WTC11 (cell line): ENCODE measurements around the gene RSPH9.

ENCODE experiments used
- ATF3 ChIP-seq: sonication (generic); formaldehyde crosslinking; conservative IDR thresholded peaks from 2 replicates; pipeline ENCODE4 v1.8.1; 2022; ENCODE audit warnings: mild to moderate bottlenecking, missing genetic modification reagents
- CTCF ChIP-seq: fragments of 200-600 bp; IDR thresholded peaks from 2 replicates; pipeline ENCODE4 v1.8.0; 2022; ENCODE audit warnings: antibody characterized with exemption
- FOXK1 ChIP-seq: sonication (generic); formaldehyde crosslinking; IDR thresholded peaks from 2 replicates; pipeline ENCODE4 v1.8.0; 2022; ENCODE audit warnings: mild to moderate bottlenecking, moderate library complexity, missing genetic modification reagents
- IRF2 ChIP-seq: sonication (generic); formaldehyde crosslinking; IDR thresholded peaks from 2 replicates; pipeline ENCODE4 v1.8.0; 2022; ENCODE audit warnings: low read depth, missing genetic modification reagents, borderline replicate concordance
- MAX ChIP-seq: sonication (generic); formaldehyde crosslinking; IDR thresholded peaks from 2 replicates; pipeline ENCODE4 v1.8.0; 2022; ENCODE audit warnings: mild to moderate bottlenecking, missing genetic modification reagents
- MLX ChIP-seq: sonication (generic); formaldehyde crosslinking; IDR thresholded peaks from 2 replicates; pipeline ENCODE4 v1.8.1; 2023; ENCODE audit warnings: mild to moderate bottlenecking, missing genetic modification reagents, moderate library complexity
- NFE2L1 ChIP-seq: sonication (generic); formaldehyde crosslinking; IDR thresholded peaks from 2 replicates; pipeline ENCODE4 v1.8.1; 2023; ENCODE audit warnings: missing genetic modification reagents
- ZNF532 ChIP-seq: fragments of 250-450 bp; sonication (Bioruptor Pico); IDR thresholded peaks from 2 replicates; pipeline ENCODE4 v1.9.0; 2021; ENCODE audit warnings: mild to moderate bottlenecking, borderline replicate concordance

GRCh38 chr6:43683708-43684455 lies 39.0 kb downstream of the RSPH9 start:
- TF ChIP-seq CTCF: no peak
- TF ChIP-seq ATF3: no peak
- no peak for TF ChIP-seq IRF2 (CRISPR knock-in tag)
- TF ChIP-seq FOXK1: no peak
- TF ChIP-seq MAX: no peak
- no peak for TF ChIP-seq NFE2L1 (CRISPR knock-in tag)
- TF ChIP-seq MLX: no peak
- TF ChIP-seq ZNF532: no peak
